ENCODE measurements around the gene RAB3GAP2. TPM values are rescaled to one million over a fixed set of nuclear protein-coding genes. Genes with fewer than 3 reads are reported as not detected.

RAB3GAP2 gene
- total and polyA plus RNA-seq, 4 experiments from 2014 or later: 24.1 to 44.9 (median 37.8) TPM

- ChIA-PET CTCF (ENCODE audit: partially characterized antibody) (interaction anchor here (0.7 to 1.0 kb wide), 3 partner anchors 17 to 47 kb away, joined by 3 to 7 read pairs (median 3); no protein-coding TSS in a partner anchor), POLR2A (ENCODE audit: partially characterized antibody) (no interaction called here)
- intact Hi-C loops (cut with micrococcal nuclease): no loop called here
- H3K27me3 Mint-ChIP-seq: no peaks in the 10 kb centered on the region
- peaks cover 10 to 12% (median 11%) of the 10 kb centered on the region in 4 donors for H3K4me1 Mint-ChIP-seq
- Histone ChIP-seq H3K9me3 (ENCODE audit: control insufficient read depth in 1 of 2, low read length in 2 of 2) (no peaks in the 10 kb centered on the region), H3K4me1 (ENCODE audit: insufficient read depth, low read length) (peaks cover 10% of the 10 kb centered on the region), H3K4me3 (ENCODE audit: low read length in 2 of 2) (no peak overlapping the region), H3K27ac (ENCODE audit: low read depth, low read length) (peak overlapping the region; percentile 20), H3K36me3 (ENCODE audit: insufficient read depth, low read length) (peaks cover 28% of the 10 kb centered on the region), H3K27me3 (ENCODE audit: insufficient read depth, low read length) (no peaks in the 10 kb centered on the region)
- peaks cover 51 to 66% of the 10 kb centered on the region in 2 donors for H3K36me3 Mint-ChIP-seq
- peak overlapping the region in 7 of 8 donors; percentile 36 to 68 (median 47) for H3K4me3 Mint-ChIP-seq
- peak overlapping the region; percentile 25 to 94 (median 88) for H3K27ac Mint-ChIP-seq
- H3K9me3 Mint-ChIP-seq: no peaks in the 10 kb centered on the region
- peak; percentile 40 to 72 (median 47) for DNase-seq
Measured at GRCh38 chr1:220137019-220137786, 135.1 kb downstream of the RAB3GAP2 start.

- H3K36me3 Mint-ChIP-seq: peaks cover 44 to 61% of the 10 kb centered on the region in 2 donors
- H3K27ac Mint-ChIP-seq: peak overlapping the region in 5 of 7 donors; percentile 39 to 91 (median 53)
- no peak for DNase-seq
- H3K27me3 Mint-ChIP-seq: no peaks in the 10 kb centered on the region
- peaks cover 10% of the 10 kb centered on the region for H3K4me1 ChIP-seq (ENCODE audit: insufficient read depth, low read length)
- no peaks in the 10 kb centered on the region for H3K27me3 ChIP-seq (ENCODE audit: insufficient read depth, low read length)
- ChIA-PET POLR2A (ENCODE audit: partially characterized antibody) (no interaction called here), CTCF (ENCODE audit: partially characterized antibody) (interaction anchor here (1.1 kb wide), 1 partner anchor 22 kb away, joined by 3 read pairs; no protein-coding TSS in a partner anchor)
- H3K9me3 Mint-ChIP-seq: no peaks in the 10 kb centered on the region
- no peak overlapping the region for H3K4me3 Mint-ChIP-seq
- H3K27ac ChIP-seq (ENCODE audit: low read depth, low read length): no peak overlapping the region
- no peak overlapping the region for H3K4me3 ChIP-seq (ENCODE audit: low read length in 2 of 2)
- no peaks in the 10 kb centered on the region for H3K9me3 ChIP-seq (ENCODE audit: control insufficient read depth in 1 of 2, low read length in 2 of 2)
- peaks cover 28% of the 10 kb centered on the region for H3K36me3 ChIP-seq (ENCODE audit: insufficient read depth, low read length)
- peaks cover 10 to 12% (median 11%) of the 10 kb centered on the region in 4 donors for H3K4me1 Mint-ChIP-seq
- intact Hi-C loops (cut with micrococcal nuclease): no loop called here
Measured at GRCh38 chr1:220135755-220136154, 136.5 kb downstream of the RAB3GAP2 start.

DNA sequence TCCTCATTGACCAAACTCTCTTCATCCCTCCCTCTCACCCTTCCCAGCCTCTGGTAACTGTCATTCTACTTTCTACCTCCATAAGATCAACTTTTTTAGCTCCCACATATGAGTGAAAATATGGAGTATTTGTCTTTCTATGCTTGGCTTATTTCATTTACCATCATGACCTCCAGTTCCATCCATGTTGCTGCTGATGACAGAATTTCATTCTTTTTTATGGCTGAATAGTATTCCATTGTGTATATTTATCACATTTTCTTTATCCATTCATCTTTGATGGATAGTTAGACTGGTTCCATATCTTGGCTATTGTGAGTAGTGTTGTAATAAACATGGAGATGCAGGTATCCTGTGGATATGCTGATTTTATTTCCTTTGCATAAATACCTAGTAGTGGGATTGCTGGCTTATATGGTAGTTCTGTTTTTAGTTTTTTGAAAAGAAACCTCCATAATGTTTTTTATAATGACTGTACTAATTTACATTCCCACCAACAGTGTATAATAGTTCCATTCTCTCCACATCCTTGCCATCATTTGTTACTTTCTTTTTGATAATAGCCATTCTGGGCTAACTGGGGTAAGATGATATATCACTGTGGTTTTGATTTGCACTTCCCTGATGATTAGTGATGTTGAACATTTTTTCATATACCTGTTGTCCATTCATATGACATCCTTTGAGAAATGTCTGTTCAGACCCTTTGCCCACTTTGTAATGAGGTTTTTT lies 142.6 kb downstream of the RAB3GAP2 start:
- peak overlapping the region in 1 of 7 donors; percentile 14 for H3K27ac Mint-ChIP-seq

GRCh38 chr1:220127076-220127475 lies 145.2 kb downstream of the RAB3GAP2 start:
- no peak for DNase-seq
- peaks cover 11% of the 10 kb centered on the region for H3K36me3 ChIP-seq (ENCODE audit: insufficient read depth, low read length)

More for the DNA sequence above, 142.6 kb downstream of the RAB3GAP2 start:
- no peaks in the 10 kb centered on the region for H3K27me3 Mint-ChIP-seq
- Histone ChIP-seq H3K9me3 (ENCODE audit: control insufficient read depth in 1 of 2, low read length in 2 of 2) (no peaks in the 10 kb centered on the region), H3K4me1 (ENCODE audit: insufficient read depth, low read length) (no peaks in the 10 kb centered on the region), H3K27me3 (ENCODE audit: insufficient read depth, low read length) (no peaks in the 10 kb centered on the region), H3K36me3 (ENCODE audit: insufficient read depth, low read length) (peaks cover 8% of the 10 kb centered on the region), H3K4me3 (ENCODE audit: low read length in 2 of 2) (no peak overlapping the region), H3K27ac (ENCODE audit: low read depth, low read length) (no peak overlapping the region)
- ChIA-PET POLR2A (ENCODE audit: partially characterized antibody) (no interaction called here), CTCF (ENCODE audit: partially characterized antibody) (no interaction called here)
- peaks cover 6 to 8% (median 6%) of the 10 kb centered on the region in 4 donors for H3K4me1 Mint-ChIP-seq
- peaks cover 65 to 69% of the 10 kb centered on the region in 2 donors for H3K36me3 Mint-ChIP-seq
- no peaks in the 10 kb centered on the region for H3K9me3 Mint-ChIP-seq
- no peak overlapping the region for H3K4me3 Mint-ChIP-seq
- intact Hi-C loops (cut with micrococcal nuclease): no loop called here
- DNase-seq: no peak

DNA sequence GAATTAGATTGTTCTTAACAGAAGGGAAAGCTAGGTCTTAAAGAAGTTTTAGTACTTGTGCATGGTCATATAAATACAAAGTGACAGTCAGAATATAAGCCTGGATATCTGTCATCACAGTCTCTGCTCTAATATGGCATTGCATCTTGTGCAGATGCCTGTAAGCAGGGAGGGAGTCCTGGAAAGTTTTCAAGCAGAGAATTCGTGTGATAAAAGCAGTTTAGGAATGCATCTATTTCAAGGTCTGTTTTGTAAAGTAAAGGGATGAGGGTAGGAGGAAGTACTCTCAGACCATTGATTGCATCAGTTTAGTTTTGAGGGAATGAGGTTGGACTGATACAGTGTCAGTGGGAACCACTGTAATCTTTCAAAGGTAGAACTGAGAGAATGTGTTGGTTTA lies 147.7 kb downstream of the RAB3GAP2 start:
- no peaks in the 10 kb centered on the region for H3K9me3 Mint-ChIP-seq
- no peaks in the 10 kb centered on the region for H3K27me3 Mint-ChIP-seq
- intact Hi-C loops (cut with micrococcal nuclease): no loop called here
- no peak overlapping the region for H3K27ac ChIP-seq (ENCODE audit: low read depth, low read length)
- H3K36me3 Mint-ChIP-seq: peaks cover 35 to 49% of the 10 kb centered on the region in 2 donors
- ChIA-PET POLR2A (ENCODE audit: partially characterized antibody) (no interaction called here), CTCF (ENCODE audit: partially characterized antibody) (interaction anchor here (1.1 to 6.9 kb wide), 3 partner anchors 10 to 135 kb away, joined by 3 to 40 read pairs (median 4); no protein-coding TSS in a partner anchor)
- H3K4me1 Mint-ChIP-seq: peaks cover 6 to 11% (median 7%) of the 10 kb centered on the region in 4 donors
- no peak overlapping the region for H3K4me3 ChIP-seq (ENCODE audit: low read length in 2 of 2)
- DNase-seq: no peak
- peaks cover 11% of the 10 kb centered on the region for H3K36me3 ChIP-seq (ENCODE audit: insufficient read depth, low read length)
- H3K27ac Mint-ChIP-seq: peak overlapping the region in 3 of 7 donors; percentile 39 to 71 (median 54)
- no peaks in the 10 kb centered on the region for H3K4me1 ChIP-seq (ENCODE audit: insufficient read depth, low read length)
- H3K9me3 ChIP-seq (ENCODE audit: control insufficient read depth in 1 of 2, low read length in 2 of 2): no peaks in the 10 kb centered on the region
- H3K4me3 Mint-ChIP-seq: no peak overlapping the region
- no peaks in the 10 kb centered on the region for H3K27me3 ChIP-seq (ENCODE audit: insufficient read depth, low read length)

More at GRCh38 chr1:220127076-220127475, 145.2 kb downstream of the RAB3GAP2 start:
- Histone ChIP-seq H3K27ac (ENCODE audit: low read depth, low read length) (no peak overlapping the region), H3K9me3 (ENCODE audit: control insufficient read depth in 1 of 2, low read length in 2 of 2) (no peaks in the 10 kb centered on the region), H3K27me3 (ENCODE audit: insufficient read depth, low read length) (no peaks in the 10 kb centered on the region), H3K4me1 (ENCODE audit: insufficient read depth, low read length) (no peaks in the 10 kb centered on the region), H3K4me3 (ENCODE audit: low read length in 2 of 2) (no peak overlapping the region)
- Mint-ChIP-seq H3K4me1 (peaks cover 8 to 15% (median 11%) of the 10 kb centered on the region in 4 donors), H3K27ac (peak overlapping the region in 4 of 7 donors; percentile 22 to 81 (median 45)), H3K4me3 (no peak overlapping the region), H3K27me3 (no peaks in the 10 kb centered on the region), H3K9me3 (no peaks in the 10 kb centered on the region), H3K36me3 (peaks cover 46 to 62% of the 10 kb centered on the region in 2 donors)
- intact Hi-C loops (cut with micrococcal nuclease): no loop called here
- ChIA-PET CTCF (ENCODE audit: partially characterized antibody) (interaction anchor here (6.9 kb wide), 1 partner anchor 15 kb away, joined by 40 read pairs; no protein-coding TSS in a partner anchor), POLR2A (ENCODE audit: partially characterized antibody) (no interaction called here)

DNA sequence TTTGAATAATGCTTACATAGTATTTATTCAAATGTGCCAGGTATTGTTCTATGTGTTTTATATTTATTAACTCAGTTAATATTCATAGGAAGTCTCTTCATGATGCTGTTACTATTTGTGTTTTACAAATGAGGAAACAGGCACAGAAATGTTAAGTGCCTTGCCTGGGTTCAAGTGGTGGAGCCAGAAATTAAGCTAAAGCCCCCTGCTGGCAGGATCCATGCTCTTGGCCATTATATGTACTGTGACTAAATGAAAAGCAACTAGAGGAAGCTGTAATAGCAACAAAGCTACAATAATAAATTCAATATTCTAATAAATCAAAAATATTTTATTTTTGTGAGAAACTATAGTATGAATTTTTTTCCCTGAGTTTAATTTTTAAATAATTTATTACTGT lies 148.4 kb downstream of the RAB3GAP2 start:
- POLR2A ChIA-PET (ENCODE audit: partially characterized antibody): no interaction called here
- H3K36me3 ChIP-seq (ENCODE audit: insufficient read depth, low read length): peaks cover 11% of the 10 kb centered on the region
- H3K9me3 ChIP-seq (ENCODE audit: control insufficient read depth in 1 of 2, low read length in 2 of 2): no peaks in the 10 kb centered on the region
- H3K4me3 Mint-ChIP-seq: no peak overlapping the region
- H3K36me3 Mint-ChIP-seq: peaks cover 32 to 45% of the 10 kb centered on the region in 2 donors
- no peaks in the 10 kb centered on the region for H3K4me1 ChIP-seq (ENCODE audit: insufficient read depth, low read length)
- intact Hi-C loops (cut with micrococcal nuclease): no loop called here
- H3K27me3 ChIP-seq (ENCODE audit: insufficient read depth, low read length): no peaks in the 10 kb centered on the region
- H3K27ac ChIP-seq (ENCODE audit: low read depth, low read length): no peak overlapping the region
- no peaks in the 10 kb centered on the region for H3K27me3 Mint-ChIP-seq
- CTCF ChIA-PET (ENCODE audit: partially characterized antibody): interaction anchor here (1.1 to 6.9 kb wide), 3 partner anchors 9 to 134 kb away, joined by 3 to 40 read pairs (median 4); no protein-coding TSS in a partner anchor
- peaks cover 6 to 11% (median 8%) of the 10 kb centered on the region in 4 donors for H3K4me1 Mint-ChIP-seq
- no peak for DNase-seq
- no peaks in the 10 kb centered on the region for H3K9me3 Mint-ChIP-seq
- H3K27ac Mint-ChIP-seq: peak overlapping the region in 1 of 7 donors; percentile 37
- H3K4me3 ChIP-seq (ENCODE audit: low read length in 2 of 2): no peak overlapping the region

- no peak overlapping the region for H3K27ac Mint-ChIP-seq
- H3K4me1 ChIP-seq (ENCODE audit: insufficient read depth, low read length): no peaks in the 10 kb centered on the region
- no peak overlapping the region for H3K27ac ChIP-seq (ENCODE audit: low read depth, low read length)
- no peak overlapping the region for H3K4me3 Mint-ChIP-seq
- peaks cover 25 to 38% of the 10 kb centered on the region in 2 donors for H3K36me3 Mint-ChIP-seq
- no peaks in the 10 kb centered on the region for H3K27me3 Mint-ChIP-seq
- H3K9me3 Mint-ChIP-seq: no peaks in the 10 kb centered on the region
- intact Hi-C loops (cut with micrococcal nuclease): no loop called here
- peaks cover 6% of the 10 kb centered on the region for H3K36me3 ChIP-seq (ENCODE audit: insufficient read depth, low read length)
- ChIA-PET POLR2A (ENCODE audit: partially characterized antibody) (no interaction called here), CTCF (ENCODE audit: partially characterized antibody) (interaction anchor here (6.9 kb wide), 1 partner anchor 11 kb away, joined by 40 read pairs; no protein-coding TSS in a partner anchor)
- H3K27me3 ChIP-seq (ENCODE audit: insufficient read depth, low read length): no peaks in the 10 kb centered on the region
- H3K4me1 Mint-ChIP-seq: peaks cover 6 to 11% (median 8%) of the 10 kb centered on the region in 4 donors
- H3K4me3 ChIP-seq (ENCODE audit: low read length in 2 of 2): no peak overlapping the region
- no peak for DNase-seq
- no peaks in the 10 kb centered on the region for H3K9me3 ChIP-seq (ENCODE audit: control insufficient read depth in 1 of 2, low read length in 2 of 2)
Measured at GRCh38 chr1:220123066-220123465, 149.2 kb downstream of the RAB3GAP2 start.

Data from CD4-positive, alpha-beta memory T cell (primary cell).